Neutrophil (primary cell): ENCODE data around the gene C19orf25.
A peak's percentile ranks its signal among the peaks of the same experiment; 100 is the strongest.

Experiments used
- H3K27ac ChIP-seq: fragments of 200-600 bp; sonication (generic); 2 replicates; pipeline ENCODE4 v1.5.1; 2016; ENCODE audit warnings: mild to moderate bottlenecking, moderate library complexity
- H3K27me3 ChIP-seq: fragments of 200-600 bp; sonication (generic); 2 replicates; pipeline ENCODE4 v1.6.0; 2016; ENCODE audit warnings: mild to moderate bottlenecking
- H3K36me3 ChIP-seq: fragments of 200-600 bp; sonication (generic); 2 replicates; pipeline ENCODE4 v1.5.1; 2017
- H3K4me1 ChIP-seq, 2 experiments: fragments of 200-600 bp in 1 of 2; sonication (generic) in 1 of 2; 1 replicate in 1 of 2; 2 replicates in 1 of 2; pipeline versions ENCODE4 v1.5.1 to v1.6.1; 2013 to 2016; ENCODE audit warnings: low read depth in 1 of 2, low read length in 1 of 2, mild to moderate bottlenecking in 1 of 2, moderate library complexity in 1 of 2; ENCODE audit not compliant: control insufficient read depth in 1 of 2, insufficient read depth in 1 of 2
- H3K4me3 ChIP-seq, 2 experiments: fragments of 200-600 bp in 1 of 2; sonication (generic) in 1 of 2; 1 replicate in 1 of 2; 2 replicates in 1 of 2; pipeline ENCODE4 v1.5.1; 2013 to 2016; ENCODE audit warnings: low read depth in 1 of 2, low read length in 1 of 2, mild to moderate bottlenecking in 1 of 2, moderate library complexity in 1 of 2
- H3K9me3 ChIP-seq: fragments of 200-600 bp; sonication (generic); 2 replicates; pipeline ENCODE4 v1.5.1; 2016
- TF ChIP-seq, protein P1 (sequence below): fragments of 200-600 bp; sonication (generic); IDR thresholded peaks from 2 replicates; pipeline ENCODE4 v1.5.1; 2016; ENCODE audit warnings: antibody characterized with exemption

The C19orf25 gene

DNA sequence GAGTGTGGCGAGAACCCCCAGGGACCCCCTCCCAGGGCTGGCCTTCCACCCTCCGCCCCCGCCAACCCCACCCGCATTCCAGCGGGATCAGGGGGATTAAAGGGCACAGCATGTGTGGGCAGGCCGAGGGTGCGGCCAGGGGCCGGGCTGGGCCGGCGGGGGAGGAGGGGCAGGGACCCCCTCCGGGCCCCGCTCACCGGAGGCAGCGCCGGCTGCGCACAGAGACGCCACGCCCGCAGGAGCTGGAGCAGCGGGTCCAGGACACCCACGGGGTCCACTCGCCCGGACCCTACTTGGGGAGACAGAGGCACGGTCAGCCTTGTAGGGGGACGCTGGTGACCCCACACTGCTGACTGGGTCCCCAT is 31.4 kb upstream of the C19orf25 start:
- H3K27me3 ChIP-seq, result peaks cover 98% of the 10 kb centered on the region
- TF ChIP-seq, protein P1, sequence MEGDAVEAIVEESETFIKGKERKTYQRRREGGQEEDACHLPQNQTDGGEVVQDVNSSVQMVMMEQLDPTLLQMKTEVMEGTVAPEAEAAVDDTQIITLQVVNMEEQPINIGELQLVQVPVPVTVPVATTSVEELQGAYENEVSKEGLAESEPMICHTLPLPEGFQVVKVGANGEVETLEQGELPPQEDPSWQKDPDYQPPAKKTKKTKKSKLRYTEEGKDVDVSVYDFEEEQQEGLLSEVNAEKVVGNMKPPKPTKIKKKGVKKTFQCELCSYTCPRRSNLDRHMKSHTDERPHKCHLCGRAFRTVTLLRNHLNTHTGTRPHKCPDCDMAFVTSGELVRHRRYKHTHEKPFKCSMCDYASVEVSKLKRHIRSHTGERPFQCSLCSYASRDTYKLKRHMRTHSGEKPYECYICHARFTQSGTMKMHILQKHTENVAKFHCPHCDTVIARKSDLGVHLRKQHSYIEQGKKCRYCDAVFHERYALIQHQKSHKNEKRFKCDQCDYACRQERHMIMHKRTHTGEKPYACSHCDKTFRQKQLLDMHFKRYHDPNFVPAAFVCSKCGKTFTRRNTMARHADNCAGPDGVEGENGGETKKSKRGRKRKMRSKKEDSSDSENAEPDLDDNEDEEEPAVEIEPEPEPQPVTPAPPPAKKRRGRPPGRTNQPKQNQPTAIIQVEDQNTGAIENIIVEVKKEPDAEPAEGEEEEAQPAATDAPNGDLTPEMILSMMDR, result no peak
- no peak overlapping the region for H3K4me3 ChIP-seq
- H3K4me1 ChIP-seq, result peaks cover 7 to 17% of the 10 kb centered on the region in 2 experiments
- H3K36me3 ChIP-seq, result no peaks in the 10 kb centered on the region
- H3K9me3 ChIP-seq, result peaks cover 4% of the 10 kb centered on the region
- no peak overlapping the region for H3K27ac ChIP-seq

DNA sequence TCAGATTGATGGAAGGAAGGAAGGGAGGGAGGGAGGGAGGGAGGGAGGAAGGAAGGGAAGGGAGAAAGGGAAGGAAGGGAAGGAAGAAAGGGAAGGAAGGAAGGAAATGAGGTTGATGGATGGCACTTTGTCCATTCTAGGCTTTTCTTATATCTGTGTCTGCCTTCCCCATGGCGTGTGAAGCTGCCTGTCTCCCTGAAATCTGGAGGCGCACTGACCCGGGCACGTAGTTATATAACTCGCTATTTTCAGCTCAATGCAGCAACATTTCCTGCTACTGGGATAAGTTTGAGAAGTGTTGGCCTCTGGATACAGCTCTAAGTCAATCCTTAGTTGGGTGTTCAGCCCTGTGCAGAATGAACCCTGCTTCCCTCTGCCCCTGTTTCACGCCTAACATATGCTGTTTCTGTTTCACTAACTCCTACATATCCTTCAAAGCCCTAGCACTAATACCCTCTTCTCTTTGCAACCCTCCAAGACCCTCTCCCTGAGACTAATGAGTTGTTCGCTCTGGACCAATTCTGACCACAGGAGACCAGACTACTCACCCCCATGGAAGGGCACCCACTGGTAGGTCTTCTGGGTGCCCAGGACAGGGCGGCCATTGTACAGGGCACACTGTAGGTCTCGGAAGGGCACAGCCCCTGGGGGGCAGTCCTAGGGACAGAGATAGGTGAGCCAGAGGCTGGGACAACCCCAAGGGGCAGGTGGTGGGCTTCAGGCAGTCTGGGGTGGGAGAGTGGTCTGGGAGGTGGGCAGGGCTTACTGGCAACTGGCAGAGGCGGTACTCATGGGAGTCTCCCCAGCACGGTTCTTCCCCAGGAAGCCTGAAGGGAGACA is 30.8 kb upstream of the C19orf25 start:
- H3K4me1 ChIP-seq, result peaks cover 7 to 17% of the 10 kb centered on the region in 2 experiments
- peaks cover 98% of the 10 kb centered on the region for H3K27me3 ChIP-seq
- H3K9me3 ChIP-seq, result peaks cover 4% of the 10 kb centered on the region
- no peak overlapping the region for H3K4me3 ChIP-seq
- H3K36me3 ChIP-seq, result no peaks in the 10 kb centered on the region
- no peak overlapping the region for H3K27ac ChIP-seq
- TF ChIP-seq, protein P1, result no peak

GRCh38 chr19:1508507-1508856 is 29.5 kb upstream of the C19orf25 start:
- Histone ChIP-seq H3K36me3 (no peaks in the 10 kb centered on the region), H3K27ac (no peak overlapping the region), H3K4me1 (peaks cover 7 to 14% of the 10 kb centered on the region in 2 experiments), H3K4me3 (no peak overlapping the region), H3K27me3 (peaks cover 98% of the 10 kb centered on the region), H3K9me3 (peaks cover 4% of the 10 kb centered on the region)
- TF ChIP-seq, protein P1, result no peak

- peaks cover 4% of the 10 kb centered on the region for H3K9me3 ChIP-seq
- H3K4me3 ChIP-seq, result peak overlapping the region; percentile 28 to 54
- H3K4me1 ChIP-seq, result peaks cover 7 to 10% of the 10 kb centered on the region in 2 experiments
- peaks cover 98% of the 10 kb centered on the region for H3K27me3 ChIP-seq
- TF ChIP-seq, protein P1, result no peak
- no peak overlapping the region for H3K27ac ChIP-seq
- H3K36me3 ChIP-seq, result no peaks in the 10 kb centered on the region
Measured at GRCh38 chr19:1507763-1508506, 28.9 kb upstream of the C19orf25 start.

GRCh38 chr19:1507192-1507660 is 28.2 kb upstream of the C19orf25 start:
- no peak overlapping the region for H3K27ac ChIP-seq
- peaks cover 4 to 10% of the 10 kb centered on the region in 2 experiments for H3K4me1 ChIP-seq
- H3K27me3 ChIP-seq, result peaks cover 98% of the 10 kb centered on the region
- TF ChIP-seq, protein P1, result no peak
- H3K4me3 ChIP-seq, result no peak overlapping the region
- peaks cover 4% of the 10 kb centered on the region for H3K9me3 ChIP-seq
- H3K36me3 ChIP-seq, result no peaks in the 10 kb centered on the region
